T-helper 2 cell treated with Interferon-gamma antibody and Interleukin-4, amounts not matched to agents 100 ng/mL and 5 ng/mL, for 36 hours (primary cell): ENCODE data around the gene AKR1C1. TPM values are rescaled to one million over a fixed set of nuclear protein-coding genes. Genes with fewer than 3 reads are reported as not detected.
"Not testable (repeated sequence)": the region's sequence is repeated elsewhere in the genome, so short reads cannot be mapped to it uniquely, and the experiment has no call there.

Experiments used
- intact Hi-C: fragments of 100-400 bp; cut with micrococcal nuclease; formaldehyde crosslinking; loops from one replicate; pipeline ENCODE4 v1.15.1; 2023
- total RNA-seq: library from RNA; stranded (reverse); gene quantifications from 2 replicates; pipeline ENCODE4 v1.2.3, GENCODE V29; 2022

Gene AKR1C1
- total RNA-seq, 1 donor from 2014 or later, result 1.7 TPM

- intact Hi-C loops, result no loop called here
Observed at GRCh38 chr10:5018134-5018533, 54.9 kb downstream of the AKR1C1 start.

GRCh38 chr10:5018671-5019277 lies 55.6 kb downstream of the AKR1C1 start:
- intact Hi-C loops, result not testable (repeated sequence)

- intact Hi-C loops, result not testable (repeated sequence)
Observed at GRCh38 chr10:5019770-5020612, 56.8 kb downstream of the AKR1C1 start.

- intact Hi-C loops, result not testable (repeated sequence)
Observed at GRCh38 chr10:5021624-5022290, 58.5 kb downstream of the AKR1C1 start.

- intact Hi-C loops, result no loop called here
Observed at GRCh38 chr10:5023177-5023805, 60.1 kb downstream of the AKR1C1 start.

GRCh38 chr10:5025461-5025881 lies 62.3 kb downstream of the AKR1C1 start:
- intact Hi-C loops, result not testable (repeated sequence)

GRCh38 chr10:5030989-5031388 lies 67.8 kb downstream of the AKR1C1 start:
- intact Hi-C loops, result no loop called here

GRCh38 chr10:5031588-5031987 lies 68.4 kb downstream of the AKR1C1 start:
- intact Hi-C loops, result not testable (repeated sequence)

- intact Hi-C loops, result not testable (repeated sequence)
Observed at GRCh38 chr10:5032444-5032843, 69.2 kb downstream of the AKR1C1 start.

Other genes starting within 250 kb of the AKR1C1 start
- 10.6 and 10.7 TPM in 2 replicates for gene AKR1E2, start 137.2 kb upstream of the AKR1C1 start, total RNA-seq
- not detected in 2 replicates for gene AKR1C2, start 40.4 kb downstream of the AKR1C1 start, total RNA-seq
- 2.6 and 3.8 TPM in 2 replicates for gene AKR1C3, start 131.0 kb downstream of the AKR1C1 start, total RNA-seq
- 0.20 and 0.23 TPM in 2 replicates for gene AKR1C8, start 221.7 kb downstream of the AKR1C1 start, total RNA-seq
- gene AKR1C4, start 233.4 kb downstream of the AKR1C1 start, total RNA-seq, result not detected in 2 replicates